OCI-LY7 (cell line): ENCODE results near the gene TTC39A. TPM values are rescaled to one million over a fixed set of nuclear protein-coding genes. Genes with fewer than 3 reads are reported as not detected.

ENCODE experiments used
- BruUV-seq: library from RNA; stranded (reverse); fragments of 400-500 nt; replicated peaks from 2 replicates; lab custom pipeline; 2021; lab: Mats Ljungman, UMichigan
- CTCF ChIA-PET: fragments of 300-600 bp; sonication (Branson Sonifier 250); formaldehyde crosslinking; loops from one replicate; lab custom pipeline; 2022; ENCODE audit warnings: antibody characterized with exemption; ENCODE audit not compliant: unreplicated experiment; lab: Charles Lee
- POLR2A ChIA-PET: fragments of 300-600 bp; sonication (Branson Sonifier 250); formaldehyde crosslinking; loops from one replicate; lab custom pipeline; 2022; ENCODE audit warnings: antibody characterized with exemption; lab: Charles Lee
- DNase-seq: peaks from one replicate; pipeline ENCODE4 v3.0.0-alpha.2; 2015; ENCODE audit warnings: low spot score
- H2AFZ ChIP-seq: fragments of 200-600 bp; sonication (generic), shearing (Covaris generic); 2 replicates; pipeline ENCODE4 v1.6.1; 2014; ENCODE audit warnings: mild to moderate bottlenecking, antibody characterized with exemption, low read length, moderate library complexity
- H3K27ac ChIP-seq: fragments of 200-600 bp; sonication (generic); 2 replicates; pipeline ENCODE4 v1.5.1; 2014; ENCODE audit warnings: mixed run types, low read depth, mild to moderate bottlenecking, moderate library complexity, low read length, inconsistent platforms; ENCODE audit not compliant: poor library complexity, severe bottlenecking
- H3K36me3 ChIP-seq: fragments of 200-600 bp; sonication (generic); 2 replicates; pipeline ENCODE4 v1.6.1; 2014; ENCODE audit warnings: mild to moderate bottlenecking, antibody characterized with exemption, low read length, moderate library complexity, mixed read lengths; ENCODE audit not compliant: insufficient read depth
- H3K4me1 ChIP-seq: fragments of 200-600 bp; sonication (generic); 2 replicates; pipeline ENCODE4 v1.5.1; 2014; ENCODE audit warnings: mild to moderate bottlenecking, low read length; ENCODE audit not compliant: insufficient read depth, poor library complexity, severe bottlenecking
- H3K4me2 ChIP-seq: fragments of 200-600 bp; sonication (generic); 2 replicates; pipeline ENCODE4 v1.6.1; 2014; ENCODE audit warnings: mild to moderate bottlenecking, low read length
- H3K4me3 ChIP-seq: fragments of 200-600 bp; sonication (generic); 2 replicates; pipeline ENCODE4 v1.5.1; 2014; ENCODE audit warnings: mild to moderate bottlenecking, low read depth, low read length; ENCODE audit not compliant: poor library complexity, severe bottlenecking
- H3K79me2 ChIP-seq: fragments of 200-600 bp; sonication (generic); 2 replicates; pipeline ENCODE4 v1.6.1; 2016; ENCODE audit warnings: low read depth, mild to moderate bottlenecking, low read length, moderate library complexity, mixed read lengths; ENCODE audit not compliant: insufficient read depth
- H3K9me2 ChIP-seq: fragments of 200-600 bp; sonication (generic); 2 replicates; pipeline ENCODE4 v1.6.1; 2016; ENCODE audit warnings: mild to moderate bottlenecking, low read length, mixed read lengths; ENCODE audit not compliant: insufficient read depth
- H3K9me3 ChIP-seq: fragments of 200-600 bp; sonication (generic); 2 replicates; pipeline ENCODE4 v1.6.1; 2014; ENCODE audit warnings: mild to moderate bottlenecking, mixed run types, low read length, mixed read lengths
- H4K20me1 ChIP-seq: fragments of 200-600 bp; sonication (generic); 2 replicates; pipeline ENCODE4 v1.6.1; 2014; ENCODE audit warnings: mild to moderate bottlenecking, antibody characterized with exemption, low read length, moderate library complexity, mixed read lengths; ENCODE audit not compliant: insufficient read depth
- EZH2phosphoT487 ChIP-seq: fragments of 200-600 bp; sonication (generic); IDR thresholded peaks from 2 replicates; pipeline ENCODE4 v1.6.1; 2018; ENCODE audit warnings: low read depth, borderline replicate concordance, mild to moderate bottlenecking, mixed run types, antibody characterized with exemption, low read length, moderate library complexity, mixed read lengths
- intact Hi-C: fragments of 100-400 bp; cut with micrococcal nuclease; formaldehyde crosslinking; loops from one replicate; pipeline ENCODE4 v1.10.0; 2022; ENCODE audit not compliant: unreplicated experiment
- total RNA-seq, 2 experiments: library from RNA; depleted of rRNA in 1 of 2; stranded (reverse); fragments of >200 nt in 1 of 2; shearing (Covaris generic) in 1 of 2; gene quantifications; 2 replicates each; pipeline ENCODE4 v1.2.3, GENCODE V29; 2014 to 2022
- TF ChIP-seq, protein P1 (sequence below): fragments of 200-600 bp; sonication (generic); conservative IDR thresholded peaks from 2 replicates; pipeline ENCODE4 v1.5.1; 2014; ENCODE audit warnings: mild to moderate bottlenecking, antibody characterized with exemption, low read length, moderate library complexity, mixed read lengths

TTC39A gene
- total RNA-seq, 2 experiments from 2014 or later: not detected

DNA sequence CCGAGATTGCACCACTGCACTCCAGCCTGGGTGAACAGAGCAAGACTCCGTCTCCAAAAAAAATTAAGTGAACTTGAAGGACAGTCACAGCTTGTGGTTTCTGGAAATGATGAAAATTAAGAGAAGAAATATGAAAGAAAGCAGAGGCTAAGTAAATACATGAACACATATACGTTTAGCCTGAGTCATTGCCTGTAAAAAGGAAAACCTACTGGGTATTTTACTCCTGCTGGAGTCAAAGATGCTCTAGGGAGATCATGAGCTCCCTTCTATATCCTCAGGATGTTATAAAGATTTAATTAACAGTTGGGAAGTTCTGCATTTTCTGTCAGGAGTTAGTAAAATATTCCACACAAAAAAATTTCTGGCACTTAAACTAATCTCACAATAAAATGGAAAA lies 43.5 kb upstream of the TTC39A start:
- no peaks in the 10 kb centered on the region for H3K9me2 ChIP-seq
- no peaks in the 10 kb centered on the region for H4K20me1 ChIP-seq
- TF ChIP-seq, protein P1, sequence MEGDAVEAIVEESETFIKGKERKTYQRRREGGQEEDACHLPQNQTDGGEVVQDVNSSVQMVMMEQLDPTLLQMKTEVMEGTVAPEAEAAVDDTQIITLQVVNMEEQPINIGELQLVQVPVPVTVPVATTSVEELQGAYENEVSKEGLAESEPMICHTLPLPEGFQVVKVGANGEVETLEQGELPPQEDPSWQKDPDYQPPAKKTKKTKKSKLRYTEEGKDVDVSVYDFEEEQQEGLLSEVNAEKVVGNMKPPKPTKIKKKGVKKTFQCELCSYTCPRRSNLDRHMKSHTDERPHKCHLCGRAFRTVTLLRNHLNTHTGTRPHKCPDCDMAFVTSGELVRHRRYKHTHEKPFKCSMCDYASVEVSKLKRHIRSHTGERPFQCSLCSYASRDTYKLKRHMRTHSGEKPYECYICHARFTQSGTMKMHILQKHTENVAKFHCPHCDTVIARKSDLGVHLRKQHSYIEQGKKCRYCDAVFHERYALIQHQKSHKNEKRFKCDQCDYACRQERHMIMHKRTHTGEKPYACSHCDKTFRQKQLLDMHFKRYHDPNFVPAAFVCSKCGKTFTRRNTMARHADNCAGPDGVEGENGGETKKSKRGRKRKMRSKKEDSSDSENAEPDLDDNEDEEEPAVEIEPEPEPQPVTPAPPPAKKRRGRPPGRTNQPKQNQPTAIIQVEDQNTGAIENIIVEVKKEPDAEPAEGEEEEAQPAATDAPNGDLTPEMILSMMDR: no peak
- TF ChIP-seq EZH2phosphoT487: no peak
- H2AFZ ChIP-seq: no peak overlapping the region
- H3K27ac ChIP-seq: no peak overlapping the region
- ChIA-PET POLR2A (interaction anchor here (1.2 to 1.7 kb wide), 2 partner anchors 11 to 22 kb away, joined by 3 to 4 read pairs; no protein-coding TSS in a partner anchor), CTCF (no interaction called here)
- no TSS peak for BruUV-seq
- intact Hi-C loops: no loop called here
- no peak overlapping the region for H3K4me3 ChIP-seq
- peaks cover 42% of the 10 kb centered on the region for H3K36me3 ChIP-seq
- peaks cover 10% of the 10 kb centered on the region; the same call in 1 of the 2 replicates for H3K9me3 ChIP-seq
- no peaks in the 10 kb centered on the region for H3K4me1 ChIP-seq
- no peak overlapping the region for H3K4me2 ChIP-seq
- no peak for DNase-seq
- H3K79me2 ChIP-seq: no peaks in the 10 kb centered on the region

DNA sequence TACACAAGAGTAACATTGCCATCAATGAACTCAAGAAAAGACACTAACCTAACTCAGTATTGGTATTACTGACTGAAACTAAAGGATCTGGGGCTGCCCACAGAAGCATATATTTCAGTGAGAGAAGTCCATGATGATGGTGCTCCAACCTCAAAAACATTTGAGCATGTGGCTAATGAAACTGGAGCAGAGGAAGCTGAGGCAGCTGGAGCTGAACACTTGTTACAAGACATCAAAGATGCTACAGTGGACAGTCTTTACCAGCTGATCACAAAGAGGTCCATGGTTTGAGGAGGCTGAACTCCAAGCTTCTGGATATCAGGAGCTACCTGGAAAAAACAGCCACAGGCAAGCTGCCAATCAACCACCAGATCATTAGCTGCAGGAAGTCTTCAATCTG lies 42.2 kb upstream of the TTC39A start:
- 0 out of 2 replicates have a peak, but pooled peaks cover 5% of the 10 kb centered on the region for H3K9me3 ChIP-seq
- H3K4me2 ChIP-seq: no peak overlapping the region
- ChIA-PET POLR2A (interaction anchor here (0.6 to 1.2 kb wide), 2 partner anchors 9 to 12 kb away, joined by 3 read pairs; no protein-coding TSS in a partner anchor), CTCF (no interaction called here)
- H3K4me1 ChIP-seq: no peaks in the 10 kb centered on the region
- no peak overlapping the region for H3K4me3 ChIP-seq
- BruUV-seq: no TSS peak
- peaks cover 32% of the 10 kb centered on the region for H3K36me3 ChIP-seq
- H3K9me2 ChIP-seq: no peaks in the 10 kb centered on the region
- DNase-seq: no peak
- H2AFZ ChIP-seq: no peak overlapping the region
- H4K20me1 ChIP-seq: no peaks in the 10 kb centered on the region
- intact Hi-C loops: no loop called here
- H3K27ac ChIP-seq: no peak overlapping the region
- H3K79me2 ChIP-seq: no peaks in the 10 kb centered on the region
- TF ChIP-seq, protein P1: no peak

DNA sequence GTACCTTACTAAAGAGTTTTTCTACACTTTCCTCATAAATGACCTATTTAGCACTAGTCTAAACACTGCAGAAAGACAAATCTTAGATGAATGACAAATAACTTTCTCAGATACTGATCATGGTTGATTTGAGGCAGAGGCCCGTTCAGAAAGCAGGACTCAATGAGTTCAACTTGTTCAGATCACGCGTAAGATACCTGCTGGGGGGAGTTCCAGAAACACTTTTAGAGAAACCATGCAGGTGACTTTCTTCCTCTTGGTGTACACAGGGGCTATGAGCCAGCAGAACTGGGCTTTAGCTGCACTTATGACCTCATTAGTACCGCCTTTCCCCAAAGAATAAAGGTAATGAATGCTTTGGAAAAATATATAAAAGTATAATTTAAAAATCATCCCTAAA lies 38.8 kb upstream of the TTC39A start:
- Histone ChIP-seq H3K4me2 (no peak overlapping the region), H3K4me3 (no peak overlapping the region), H3K36me3 (peaks cover 39% of the 10 kb centered on the region), H3K9me2 (no peaks in the 10 kb centered on the region), H3K27ac (no peak overlapping the region), H2AFZ (no peak overlapping the region), H3K79me2 (no peaks in the 10 kb centered on the region), H4K20me1 (no peaks in the 10 kb centered on the region), H3K4me1 (no peaks in the 10 kb centered on the region), H3K9me3 (no peaks in the 10 kb centered on the region)
- no peak for DNase-seq
- TF ChIP-seq, protein P1: no peak
- TF ChIP-seq EZH2phosphoT487: no peak
- no TSS peak for BruUV-seq
- POLR2A ChIA-PET: no interaction called here
- CTCF ChIA-PET: no interaction called here
- intact Hi-C loops: no loop called here
